GM19025 (cell line): ENCODE results near the gene CDPF1.

Experiments
- ATAC-seq: cut with Tn5 transposase; IDR thresholded peaks from one replicate; pipeline ENCODE4 v1.9.1; 2021; ENCODE audit warnings: mild to moderate bottlenecking, low read depth, moderate library complexity; ENCODE audit not compliant: unreplicated experiment

CDPF1 gene, protein sequence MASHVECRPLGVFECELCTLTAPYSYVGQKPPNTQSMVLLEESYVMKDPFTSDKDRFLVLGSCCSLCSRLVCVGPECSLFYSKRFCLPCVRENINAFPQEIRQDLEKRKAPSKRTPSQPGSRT

DNA sequence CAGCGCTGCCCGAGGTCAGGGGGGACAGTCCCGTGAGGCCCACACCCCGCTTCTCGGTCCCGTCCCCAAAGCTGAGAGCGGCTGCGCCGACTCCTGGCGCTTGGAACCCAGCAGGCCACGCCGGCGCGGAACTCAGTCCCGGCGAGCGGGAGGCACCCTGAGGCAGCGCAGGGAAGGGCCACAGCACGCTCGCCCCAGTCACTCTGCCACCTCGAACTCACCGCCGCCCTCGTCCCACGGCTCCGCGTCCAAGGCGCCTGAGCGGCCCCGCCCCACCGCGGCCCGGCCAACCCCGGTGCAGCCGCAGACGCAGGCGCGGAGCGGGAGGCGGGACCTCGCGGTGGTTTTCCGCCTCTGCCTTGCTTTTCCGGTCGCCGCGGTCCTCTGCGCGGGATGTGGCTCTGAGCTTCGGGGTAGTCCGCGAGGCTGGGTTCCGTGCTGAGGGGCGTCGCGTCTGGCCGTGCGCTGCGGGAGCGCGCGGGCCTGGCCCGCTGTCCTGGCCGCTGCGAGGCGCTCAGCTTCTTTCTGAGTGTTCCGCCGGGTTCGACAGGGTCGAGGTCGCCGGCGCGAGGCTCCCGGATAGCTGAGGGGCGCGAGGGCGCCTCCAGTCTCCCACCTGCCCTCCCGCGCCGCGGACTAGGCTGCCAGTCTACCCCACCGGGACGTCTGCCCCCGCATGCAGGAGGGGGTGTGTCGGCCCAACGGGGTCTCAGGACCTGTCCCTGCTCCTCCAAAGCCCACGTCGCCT is at the start of gene CDPF1:
TSS of gene CDPF1 (minus strand) at position 259 of the 748 bp plus-strand sequence. CDS start 2,009 bp downstream, outside the sequence.
- peak; percentile 87 for ATAC-seq

DNA sequence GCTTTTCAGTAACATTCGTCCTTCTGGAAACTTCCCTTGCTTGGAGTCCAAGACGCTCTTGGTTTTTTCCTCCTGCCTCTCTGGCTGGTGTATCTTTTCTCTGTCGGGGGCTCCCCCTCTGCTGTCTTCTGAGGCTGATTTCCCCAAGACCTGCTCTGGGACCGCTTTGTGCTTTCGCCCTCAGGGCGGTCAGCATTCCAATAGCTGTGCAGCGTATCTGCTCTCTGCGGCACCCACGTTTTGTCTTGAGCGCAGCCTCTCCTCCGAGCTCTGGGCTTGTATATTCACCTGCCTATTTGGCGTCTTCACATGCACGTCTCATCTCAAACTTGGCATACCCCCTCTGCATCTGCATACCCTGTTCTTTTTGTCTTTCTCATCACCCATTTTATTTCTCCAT is 49.0 kb upstream of the CDPF1 start:
- ATAC-seq = no peak

DNA sequence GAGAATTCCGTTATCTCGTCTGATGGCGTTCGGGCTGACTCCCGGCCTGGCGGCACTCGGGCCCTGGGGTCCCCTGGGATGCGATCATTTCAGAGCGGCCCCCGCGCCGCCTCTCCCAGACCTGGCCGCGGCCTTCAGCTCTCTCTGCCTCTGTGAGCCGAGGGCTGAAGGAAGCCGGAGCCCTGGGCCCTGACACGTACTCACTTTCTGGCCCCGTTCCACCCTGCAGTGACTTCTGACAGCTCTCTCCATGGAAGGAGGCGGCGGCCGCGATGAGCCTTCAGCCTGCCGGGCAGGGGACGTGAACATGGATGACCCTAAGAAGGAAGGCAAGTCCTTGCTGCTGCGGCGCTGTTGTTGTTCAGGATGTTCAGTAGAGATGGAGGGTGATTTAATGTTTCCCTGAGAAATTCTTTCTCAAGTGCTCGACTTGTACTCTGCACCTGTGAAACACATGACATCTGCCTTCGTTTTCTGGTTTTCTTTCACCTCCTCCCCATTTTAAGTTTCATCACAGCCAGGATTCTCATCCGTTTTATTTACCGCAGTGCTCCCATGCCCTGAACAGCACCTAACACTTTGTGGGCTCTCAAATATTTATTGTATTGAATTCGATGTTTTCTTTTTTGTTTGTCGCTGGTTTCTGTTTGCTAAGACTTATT is 47.2 kb upstream of the CDPF1 start:
- no peak for ATAC-seq

DNA sequence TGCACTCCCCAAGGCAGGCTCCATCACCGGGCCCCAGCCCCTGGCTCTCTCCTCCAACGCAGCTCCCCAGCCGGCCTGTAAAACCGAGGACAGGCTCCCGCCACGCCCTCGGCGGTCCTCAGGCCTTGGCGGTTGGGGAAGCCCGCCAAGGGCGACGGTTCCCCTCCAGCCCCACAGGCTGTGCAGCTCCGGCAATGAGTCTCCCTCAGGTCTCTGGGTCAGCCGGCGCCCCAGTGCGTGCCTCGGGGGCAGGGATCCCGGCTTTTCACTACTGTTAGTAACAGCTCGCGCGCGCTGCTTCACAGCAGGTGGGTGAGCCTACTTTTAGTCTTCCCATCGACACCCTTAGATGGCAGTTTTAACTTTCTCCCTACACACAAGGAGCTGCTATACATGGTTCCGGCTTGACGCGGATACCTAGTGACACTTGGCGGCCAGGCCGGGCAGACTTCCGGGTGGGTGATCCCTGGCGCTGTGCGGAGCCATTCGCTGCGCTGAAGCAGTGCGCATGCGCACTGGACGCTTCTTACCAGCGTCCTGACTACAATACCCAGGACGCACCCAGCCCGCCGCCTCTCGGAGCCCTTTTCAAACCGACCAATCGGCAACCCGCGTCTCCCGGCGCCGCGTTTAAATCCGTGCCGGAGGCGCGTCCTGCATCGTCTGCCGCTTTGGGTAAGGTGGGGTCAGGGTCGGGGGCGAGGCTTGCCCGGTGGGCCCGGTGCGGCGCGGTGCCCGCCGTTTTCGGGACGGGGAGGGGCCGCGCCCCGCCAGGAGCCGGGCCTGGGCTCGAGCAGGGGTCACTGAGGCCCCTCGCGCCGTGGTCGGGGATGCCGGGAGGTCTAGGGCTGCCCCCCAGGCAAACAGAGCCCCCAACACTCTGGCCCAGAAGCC is 46.4 kb upstream of the CDPF1 start, which contains the start of gene GTSE1:
TSS of gene GTSE1 (plus strand) at position 614 of the 894 bp plus-strand sequence. CDS start 531 bp downstream, outside the sequence.
- peak; percentile 97 for ATAC-seq

DNA sequence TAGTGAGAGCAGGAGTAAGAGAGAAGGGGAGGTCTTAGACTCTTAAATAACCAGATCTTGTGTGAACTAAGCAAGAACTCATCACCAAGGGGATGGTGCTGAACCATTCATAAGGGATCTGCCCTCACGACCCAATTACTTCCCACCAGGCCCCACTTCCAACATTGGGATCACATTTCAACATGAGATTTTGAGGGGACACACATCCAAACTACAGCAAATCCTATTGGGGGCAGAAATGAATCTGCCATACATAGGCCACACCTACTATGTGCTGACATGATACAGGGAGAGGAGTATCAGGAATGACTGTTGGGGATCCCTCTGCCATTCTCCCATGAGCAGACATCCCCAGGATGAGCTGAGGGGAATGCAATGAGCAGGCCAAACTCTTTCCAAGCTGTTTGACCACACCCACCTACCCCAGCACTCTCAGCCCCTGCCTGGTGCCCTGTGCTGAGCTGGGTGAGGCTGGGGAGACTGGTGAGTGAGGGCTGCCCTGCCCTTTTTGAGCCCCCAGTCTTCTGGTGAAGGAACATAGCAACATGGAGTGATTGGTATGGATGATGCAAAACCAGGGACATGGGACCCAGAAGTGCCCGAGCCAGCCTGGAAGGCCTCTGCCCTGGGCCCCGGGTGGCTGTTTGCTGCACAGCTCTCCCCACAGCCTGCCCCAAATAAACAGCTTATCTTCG is 45.3 kb upstream of the CDPF1 start:
- no peak for ATAC-seq

DNA sequence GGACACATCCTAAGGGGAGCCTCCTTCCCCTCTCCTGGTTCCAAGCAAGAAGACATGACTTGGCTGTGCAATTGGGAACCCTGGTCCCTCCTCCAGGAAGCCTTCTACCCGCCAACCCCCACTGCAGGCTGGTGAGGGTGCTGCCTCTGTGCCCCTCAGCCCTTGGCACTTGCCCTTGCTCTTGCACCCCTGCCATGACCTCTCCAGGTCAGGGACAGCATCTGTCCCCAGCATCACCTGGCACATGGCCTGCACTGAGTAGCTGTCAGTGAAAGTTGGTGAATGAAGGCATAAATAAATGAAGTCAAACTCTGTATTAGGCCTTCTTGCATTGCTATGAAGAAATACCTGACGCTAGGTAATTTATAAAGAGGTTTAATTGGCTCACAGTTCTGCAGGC is 44.7 kb upstream of the CDPF1 start:
- no peak for ATAC-seq

DNA sequence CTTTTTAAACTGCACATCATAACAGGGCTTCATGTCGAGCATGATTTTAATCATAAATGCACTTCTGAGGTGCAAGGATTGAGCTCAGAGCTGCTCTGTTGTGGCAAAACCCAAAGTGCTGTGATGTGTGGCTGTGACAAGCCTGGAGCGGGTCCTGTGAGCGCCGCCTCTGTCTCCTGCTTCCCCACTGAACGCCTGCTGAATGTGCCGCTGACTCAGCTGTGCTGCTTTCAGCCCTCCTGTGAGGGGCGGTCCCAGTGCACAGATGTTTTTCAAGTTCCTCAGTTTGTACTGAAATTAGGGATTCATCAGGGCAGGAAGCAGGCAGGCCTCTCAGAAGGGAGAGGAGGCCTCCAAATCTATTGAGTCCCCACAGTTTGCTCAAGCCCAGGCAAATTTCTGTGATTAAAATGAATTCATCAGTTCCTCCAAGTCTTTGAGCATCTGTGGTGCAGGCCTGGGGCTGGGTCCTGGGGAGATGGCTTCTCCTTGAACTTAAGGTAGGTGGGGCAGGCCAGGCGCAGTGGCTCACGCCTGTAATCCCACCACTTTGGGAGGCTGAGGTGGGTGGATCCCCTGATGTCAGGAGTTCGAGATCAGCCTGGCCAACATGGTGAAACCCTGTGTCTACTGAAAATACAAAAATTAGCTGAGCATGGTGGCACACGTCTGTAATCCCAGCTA is 43.6 kb upstream of the CDPF1 start:
- no peak for ATAC-seq

DNA sequence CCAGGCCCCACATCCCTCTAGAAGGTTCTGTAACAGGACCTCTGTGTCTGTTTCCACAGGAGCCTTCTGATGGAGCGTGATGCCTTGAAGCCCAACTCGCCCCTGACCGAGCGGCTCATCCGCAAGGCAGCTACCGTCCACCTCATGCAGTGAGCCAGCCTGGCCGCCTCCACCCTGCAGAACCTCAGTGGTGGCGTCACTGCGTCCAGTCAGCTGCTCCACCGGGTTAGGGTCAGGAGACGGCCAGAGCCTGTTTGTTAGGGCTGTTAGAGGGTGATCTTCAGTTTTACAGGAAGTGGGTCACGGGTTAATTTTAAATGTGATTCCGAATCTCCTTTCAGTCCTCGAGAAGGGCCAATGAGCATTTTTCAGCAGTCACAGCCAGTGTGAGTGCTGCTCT is 42.6 kb upstream of the CDPF1 start:
- ATAC-seq = no peak

DNA sequence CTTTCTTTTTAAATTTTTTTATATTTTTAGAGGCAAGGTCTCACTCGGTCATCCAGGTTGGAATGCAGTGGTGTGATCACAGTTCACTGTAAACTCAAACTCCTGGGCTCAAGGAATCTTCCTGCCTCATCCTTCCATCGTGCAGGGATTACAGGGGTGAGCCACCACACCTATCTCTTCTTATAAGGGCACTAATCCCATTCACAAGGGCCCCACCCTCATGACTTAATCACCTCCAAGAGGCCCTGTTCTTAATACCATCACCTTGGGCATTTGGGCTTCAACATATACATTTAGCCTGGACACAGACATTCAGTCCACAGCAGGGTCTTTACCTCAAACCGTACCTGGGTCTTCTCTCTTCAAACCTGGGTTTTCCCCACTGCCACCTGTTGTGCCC is 42.1 kb upstream of the CDPF1 start:
- no peak for ATAC-seq

DNA sequence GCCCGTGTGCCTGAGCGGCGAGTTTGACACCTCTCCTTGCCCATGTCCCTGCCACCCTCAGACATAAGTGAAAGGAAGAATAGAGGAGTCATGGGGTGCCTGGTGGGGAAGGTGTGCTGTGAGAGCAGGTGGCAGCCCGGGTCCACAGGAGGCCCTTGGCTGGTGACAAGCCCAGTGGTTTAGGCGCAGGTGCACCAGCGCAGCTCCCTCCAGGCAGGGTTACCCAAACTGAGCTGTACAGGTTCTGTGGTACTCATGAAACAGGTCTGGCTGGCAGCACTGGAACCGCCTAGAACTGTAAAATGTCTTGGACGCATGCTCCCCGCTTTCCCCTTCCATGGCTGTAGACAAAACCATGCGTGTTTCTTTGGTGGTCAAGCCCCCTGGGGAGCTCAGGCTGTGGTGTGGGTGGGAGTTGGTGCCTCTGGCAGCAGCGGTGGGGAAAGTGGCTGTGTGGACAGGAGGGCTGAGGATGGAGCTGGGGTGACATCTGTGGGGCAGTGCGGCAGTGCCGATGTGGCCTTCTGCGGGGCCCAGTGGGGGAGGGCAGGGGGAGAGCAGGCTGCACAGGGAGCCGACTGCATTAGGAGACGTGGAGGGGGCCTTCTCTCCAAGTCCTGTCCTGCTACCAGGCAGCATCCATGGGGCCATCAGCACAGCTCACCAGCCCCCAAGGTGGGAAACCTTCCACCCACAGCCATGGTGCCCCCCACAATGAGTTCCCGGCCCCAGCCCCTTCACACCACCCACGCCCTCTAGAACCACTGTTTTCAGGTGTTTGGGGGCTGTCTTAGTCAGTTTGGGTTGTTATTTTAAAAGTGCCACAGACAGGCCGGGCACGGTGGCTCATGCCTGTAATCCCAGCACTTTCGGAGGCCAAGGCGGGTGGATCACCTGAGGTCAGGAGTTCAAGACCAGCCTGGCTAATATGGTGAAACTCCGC is 41.0 kb upstream of the CDPF1 start:
- ATAC-seq = no peak

DNA sequence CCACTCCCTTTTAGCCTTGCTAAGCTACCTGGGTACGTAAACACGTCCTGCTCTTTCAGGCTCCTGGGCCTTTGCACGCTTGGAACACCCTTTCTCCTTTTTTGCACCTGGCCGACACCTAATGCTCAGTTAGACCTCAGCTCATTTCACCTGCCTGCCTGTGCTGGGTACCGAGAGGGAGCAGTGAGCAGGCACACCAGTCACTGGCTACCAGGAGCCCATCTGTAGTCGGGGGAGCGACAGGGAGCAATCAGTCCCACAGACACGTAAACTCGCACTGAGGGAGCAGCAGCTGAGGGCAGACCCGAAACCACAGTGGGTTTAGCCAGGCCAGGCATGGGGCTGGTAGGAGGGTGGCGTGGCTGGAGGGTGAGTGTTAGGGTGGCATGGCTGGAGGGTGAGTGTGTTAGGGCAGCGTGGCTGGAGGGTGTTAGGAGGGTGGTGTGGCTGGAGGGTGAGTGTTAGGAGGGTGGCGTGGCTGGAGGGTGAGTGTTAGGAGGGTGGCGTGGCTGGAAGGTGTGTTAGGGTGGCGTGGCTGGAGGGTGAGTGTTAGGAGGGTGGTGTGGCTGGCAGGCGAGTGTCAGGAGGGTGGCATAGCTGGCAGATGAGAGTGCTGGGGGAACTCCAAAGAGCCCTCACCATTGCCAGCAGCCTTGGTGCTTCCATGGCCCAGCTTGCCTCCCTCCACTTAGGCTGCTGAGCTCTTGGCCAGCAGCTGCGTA is 40.2 kb upstream of the CDPF1 start:
- no peak for ATAC-seq

DNA sequence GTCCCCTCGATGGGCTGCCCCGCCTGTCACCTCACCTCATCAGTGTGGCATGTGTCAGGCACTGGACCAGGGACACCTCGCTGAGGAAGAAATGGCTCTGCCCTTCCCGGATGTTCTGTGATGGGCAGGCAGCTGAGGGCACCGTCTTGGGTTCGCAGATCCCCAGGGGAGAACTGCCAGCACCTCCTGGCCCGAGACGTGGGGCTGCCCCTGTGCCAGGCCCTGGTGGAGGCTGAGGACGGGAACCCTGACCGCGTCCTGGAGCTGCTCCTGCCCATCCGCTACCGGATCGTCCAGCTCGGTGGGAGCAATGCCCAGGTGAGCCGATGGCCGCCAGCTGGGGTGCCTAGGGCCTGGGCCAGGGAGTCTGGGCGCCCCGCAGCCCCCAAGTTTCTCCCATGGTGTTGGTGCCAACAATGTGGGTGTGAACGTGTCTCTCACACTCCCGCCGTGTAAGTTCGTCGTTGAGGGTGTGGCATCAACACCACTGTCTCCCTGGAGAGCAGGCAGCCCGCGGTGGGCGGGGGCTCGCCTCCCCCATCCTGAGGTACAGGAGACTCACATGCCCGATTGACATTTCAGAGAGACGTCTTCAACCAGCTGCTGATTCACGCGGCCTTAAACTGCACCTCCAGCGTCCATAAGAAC is 39.3 kb upstream of the CDPF1 start:
- no peak for ATAC-seq

DNA sequence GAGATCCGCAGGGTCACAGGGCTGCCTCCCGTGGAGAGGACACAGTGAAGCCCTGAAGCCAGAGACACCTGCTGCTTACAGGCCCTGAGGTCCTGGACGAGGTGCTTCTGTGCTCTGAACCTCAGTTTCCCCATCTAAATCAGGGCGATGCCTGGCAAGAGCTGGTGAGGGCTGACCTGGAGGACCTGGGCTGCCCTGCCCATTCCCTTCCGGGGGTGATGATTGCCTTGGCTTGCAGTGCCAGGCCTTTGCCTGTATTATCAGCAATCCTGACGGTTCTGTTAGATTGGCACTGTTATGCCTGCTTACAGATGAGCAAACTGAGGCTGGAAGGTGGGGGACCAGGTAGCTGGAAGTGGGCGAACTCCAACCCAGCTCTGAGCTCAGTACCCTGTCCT is 38.8 kb upstream of the CDPF1 start:
- ATAC-seq = no peak

DNA sequence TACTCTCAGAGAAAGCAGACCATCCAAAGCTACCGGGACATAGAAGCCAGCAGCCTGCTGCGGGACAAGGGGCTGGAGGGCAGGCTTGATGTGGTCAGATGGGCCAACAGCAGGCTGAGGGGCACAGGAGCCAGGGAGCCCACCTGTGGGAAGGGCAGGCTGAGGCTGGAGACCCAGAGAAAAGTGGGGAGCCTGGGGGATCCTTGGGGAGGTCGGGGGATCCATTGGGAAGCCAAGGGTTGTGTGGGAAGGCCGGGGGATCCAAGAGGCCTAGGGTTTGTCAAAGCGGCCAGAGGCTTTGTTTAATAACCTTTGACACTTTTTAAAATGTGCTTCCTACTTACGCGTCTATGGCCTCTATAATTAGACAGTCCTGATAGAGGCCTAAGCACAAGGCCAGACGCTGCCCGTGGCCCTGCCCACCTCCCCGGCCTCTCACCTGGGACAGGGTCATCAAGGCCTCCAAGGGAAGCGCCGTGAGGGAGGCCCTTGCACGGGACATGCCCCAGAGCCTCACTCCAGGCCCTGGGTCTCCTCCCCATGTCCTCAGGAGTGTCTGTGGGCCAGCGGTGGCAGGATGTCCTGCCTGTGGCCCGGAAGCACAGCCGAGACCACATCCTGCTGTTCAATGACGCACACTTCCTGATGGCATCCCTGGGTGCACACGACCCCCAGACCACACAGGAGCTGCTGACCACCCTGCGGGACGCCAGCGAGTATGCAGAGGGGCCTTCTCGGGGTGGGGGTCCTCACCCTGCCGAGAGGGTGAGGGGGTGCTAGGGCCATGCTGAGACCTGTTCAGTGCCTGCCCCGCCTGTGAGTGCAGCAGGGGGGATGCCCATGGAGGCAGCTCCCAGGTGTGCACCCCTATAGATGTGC is 38.0 kb upstream of the CDPF1 start:
- peak; percentile 81 for ATAC-seq

DNA sequence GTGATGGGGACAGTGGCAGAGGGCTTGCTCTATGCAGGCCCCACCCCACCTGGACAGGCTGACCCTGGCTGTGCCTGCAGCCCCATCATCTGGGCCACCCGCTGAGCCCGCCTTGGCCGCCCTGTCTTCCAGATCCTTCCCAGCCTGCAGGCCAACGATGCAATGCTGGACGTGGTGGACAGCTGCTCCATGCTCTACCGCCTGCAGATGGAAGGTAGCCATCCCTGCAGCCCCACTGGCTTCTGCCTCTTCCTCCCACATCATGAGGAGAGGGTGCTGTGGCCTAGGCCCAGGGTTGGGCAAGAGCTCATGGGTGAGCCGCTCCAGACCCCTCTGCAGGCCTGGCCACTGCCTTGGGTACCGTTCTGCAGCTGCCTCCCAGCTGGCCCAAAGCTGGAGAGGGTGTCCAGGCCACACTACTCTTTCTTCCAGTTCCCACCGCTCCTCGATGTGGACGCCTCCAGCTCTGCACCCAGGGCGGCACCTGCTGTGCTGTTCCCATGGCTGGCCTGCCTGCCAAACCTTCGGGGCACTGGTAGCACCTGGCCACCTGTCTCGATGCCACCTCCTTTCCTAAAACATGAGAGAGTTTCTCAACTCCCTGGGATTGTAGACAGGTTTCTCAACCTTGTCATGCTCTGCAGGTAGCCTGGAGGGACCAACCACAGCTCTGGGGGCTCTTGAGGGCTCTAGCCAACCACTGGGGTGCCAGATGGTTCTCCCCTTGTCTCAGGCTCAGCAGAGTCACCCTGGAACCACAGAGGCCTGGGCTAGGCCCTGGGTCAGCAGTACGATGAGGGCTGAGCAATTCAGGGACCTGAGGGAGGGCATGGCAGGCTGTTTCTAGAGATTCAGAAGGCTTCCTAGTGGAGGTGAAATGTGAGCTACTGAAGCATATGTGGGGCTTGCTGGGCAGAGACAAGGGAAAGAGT is 37.1 kb upstream of the CDPF1 start:
- ATAC-seq = no peak
